Mesenchymal stem cell (in vitro differentiated cells and primary cell): ENCODE data around the gene CLCN6.

ENCODE experiments used
- DNase-seq: peaks from one replicate; pipeline ENCODE4 v3.0.0-alpha.2; 2013
- H2AFZ ChIP-seq: one replicate; pipeline ENCODE4 v1.6.1; 2013; ENCODE audit warnings: low read depth, mild to moderate bottlenecking, control low read depth, inconsistent platforms, low read length, moderate library complexity
- H2AK5ac ChIP-seq: 2 replicates; pipeline ENCODE4 v1.6.1; 2013; ENCODE audit warnings: low read length, moderate library complexity, mild to moderate bottlenecking, inconsistent platforms; ENCODE audit not compliant: severe bottlenecking
- H2BK120ac ChIP-seq: one replicate; pipeline ENCODE4 v1.6.1; 2013; ENCODE audit warnings: low read depth, mild to moderate bottlenecking, inconsistent platforms, low read length, moderate library complexity
- H2BK12ac ChIP-seq, 2 experiments: one replicate each; pipeline ENCODE4 v1.6.1; 2013; ENCODE audit warnings: inconsistent platforms in 2 of 2, low read length in 2 of 2, mild to moderate bottlenecking in 2 of 2, moderate library complexity in 2 of 2, control low read depth in 1 of 2
- H2BK15ac ChIP-seq: one replicate; pipeline ENCODE4 v1.6.1; 2013; ENCODE audit warnings: mild to moderate bottlenecking, low read depth, inconsistent platforms; ENCODE audit not compliant: poor library complexity, severe bottlenecking
- H2BK5ac ChIP-seq: 2 replicates; pipeline ENCODE4 v1.6.1; 2013; ENCODE audit warnings: low read depth, mild to moderate bottlenecking, low read length, control low read depth, inconsistent platforms; ENCODE audit not compliant: poor library complexity, severe bottlenecking
- H3K14ac ChIP-seq, 2 experiments: one replicate each; pipeline ENCODE4 v1.6.1; 2013; ENCODE audit warnings: inconsistent platforms in 2 of 2, low read length in 2 of 2, control low read depth in 1 of 2, mild to moderate bottlenecking in 1 of 2, moderate library complexity in 1 of 2
- H3K18ac ChIP-seq, 2 experiments: one replicate each; pipeline ENCODE4 v1.6.1; 2013; ENCODE audit warnings: inconsistent platforms in 2 of 2, low read length in 2 of 2, control low read depth in 1 of 2, low read depth in 1 of 2, mild to moderate bottlenecking in 1 of 2
- H3K23ac ChIP-seq, 2 experiments: one replicate each; pipeline ENCODE4 v1.6.1; 2013; ENCODE audit warnings: inconsistent platforms in 2 of 2, low read length in 2 of 2, mild to moderate bottlenecking in 2 of 2, moderate library complexity in 2 of 2, control low read depth in 1 of 2
- H3K27ac ChIP-seq: 2 replicates; pipeline ENCODE4 v1.5.1; 2013; ENCODE audit warnings: mild to moderate bottlenecking, moderate library complexity, low read length, control low read depth, inconsistent platforms; ENCODE audit not compliant: poor library complexity, severe bottlenecking
- H3K27me3 ChIP-seq, 2 experiments: 2 replicates each; pipeline versions ENCODE4 v1.6.1 to v1.7.0; 2013; ENCODE audit warnings: low read length in 2 of 2, mild to moderate bottlenecking in 2 of 2, moderate library complexity in 2 of 2, control low read depth in 1 of 2, inconsistent platforms in 1 of 2; ENCODE audit not compliant: control insufficient read depth in 1 of 2, insufficient read depth in 1 of 2
- H3K36me3 ChIP-seq, 2 experiments: 2 replicates each; pipeline versions ENCODE4 v1.6.1 to v1.7.0; 2013; ENCODE audit warnings: low read length in 2 of 2, control low read depth in 1 of 2, inconsistent platforms in 1 of 2, low read depth in 1 of 2, mild to moderate bottlenecking in 1 of 2; ENCODE audit not compliant: insufficient read depth in 2 of 2, control insufficient read depth in 1 of 2
- H3K4ac ChIP-seq, 2 experiments: one replicate each; pipeline ENCODE4 v1.6.1; 2013; ENCODE audit warnings: inconsistent platforms in 2 of 2, low read length in 2 of 2, mild to moderate bottlenecking in 2 of 2, moderate library complexity in 2 of 2, control low read depth in 1 of 2, low read depth in 1 of 2
- H3K4me1 ChIP-seq: 2 replicates; pipeline ENCODE4 v1.6.1; 2013; ENCODE audit warnings: low read depth, low read length, control low read depth; ENCODE audit not compliant: control insufficient read depth, insufficient read depth
- H3K4me2 ChIP-seq: 2 replicates; pipeline ENCODE4 v1.6.1; 2013; ENCODE audit warnings: low read length, mild to moderate bottlenecking, inconsistent platforms; ENCODE audit not compliant: poor library complexity, severe bottlenecking
- H3K4me3 ChIP-seq, 2 experiments: 2 replicates each; pipeline versions ENCODE4 v1.5.1 to v1.7.0; 2013; ENCODE audit warnings: low read length in 2 of 2, mild to moderate bottlenecking in 2 of 2, control low read depth in 1 of 2, low read depth in 1 of 2; ENCODE audit not compliant: insufficient read depth in 1 of 2
- H3K79me1 ChIP-seq: replicated peaks from 2 replicates; pipeline ENCODE4 v1.6.1; 2013; ENCODE audit warnings: mild to moderate bottlenecking, control low read depth, low read length, inconsistent platforms; ENCODE audit not compliant: poor library complexity, severe bottlenecking
- H3K9ac ChIP-seq: 2 replicates; pipeline ENCODE4 v1.7.0; 2013; ENCODE audit warnings: mild to moderate bottlenecking, low read length, moderate library complexity
- H3K9me3 ChIP-seq: 2 replicates; pipeline ENCODE4 v1.7.0; 2013; ENCODE audit warnings: mild to moderate bottlenecking, low read length; ENCODE audit not compliant: control insufficient read depth
- H4K8ac ChIP-seq: one replicate; pipeline ENCODE4 v1.6.1; 2013; ENCODE audit warnings: inconsistent platforms, mild to moderate bottlenecking, low read length, moderate library complexity
- H4K91ac ChIP-seq: one replicate; pipeline ENCODE4 v1.6.1; 2013; ENCODE audit warnings: mild to moderate bottlenecking, low read length, inconsistent platforms
- WGBS: methylation state at CpG from one replicate; pipeline ENCODE4 v1.1.7; 2013; ENCODE audit warnings: mixed read lengths; 5-methylcytosine and 5-hydroxymethylcytosine counted together

The CLCN6 gene

DNA sequence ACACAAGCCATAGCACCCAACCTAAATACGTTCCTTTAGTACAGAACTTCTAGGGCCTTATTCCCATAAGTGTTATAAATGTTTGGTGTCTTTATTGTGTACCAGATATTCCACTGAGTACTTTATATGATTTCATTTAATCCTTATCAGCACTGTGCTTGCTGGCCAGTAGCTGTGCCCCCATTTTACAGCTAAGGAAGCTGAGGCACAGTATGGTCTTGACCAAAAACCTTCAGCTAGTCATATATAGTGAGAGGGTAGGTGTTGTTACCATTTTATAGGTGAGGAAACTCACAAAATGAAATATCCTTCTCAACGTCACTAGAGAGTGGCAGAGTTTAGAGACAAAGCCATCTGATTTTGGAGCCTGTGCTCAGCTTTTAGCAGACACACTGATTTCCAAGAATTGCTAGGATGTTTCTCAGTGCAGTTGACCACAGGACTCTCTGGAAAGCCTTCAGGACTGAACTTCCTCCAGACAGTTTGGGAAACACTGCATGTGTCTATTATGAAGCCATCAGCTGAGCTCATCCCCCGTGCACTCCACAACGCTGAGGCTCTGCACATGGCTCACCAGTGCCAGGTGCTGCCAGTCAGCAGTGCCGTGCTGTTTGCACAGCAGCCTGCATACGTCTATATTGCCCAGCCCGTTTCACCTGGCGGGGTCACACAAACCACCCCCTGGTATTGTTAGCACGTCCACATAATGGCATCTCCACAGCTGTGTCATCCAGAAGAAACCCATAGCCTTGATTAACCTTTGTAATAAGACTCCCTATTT is 26.1 kb downstream of the CLCN6 start:
- WGBS: 90% methylated on average over 8 of the region's 9 CpGs

DNA sequence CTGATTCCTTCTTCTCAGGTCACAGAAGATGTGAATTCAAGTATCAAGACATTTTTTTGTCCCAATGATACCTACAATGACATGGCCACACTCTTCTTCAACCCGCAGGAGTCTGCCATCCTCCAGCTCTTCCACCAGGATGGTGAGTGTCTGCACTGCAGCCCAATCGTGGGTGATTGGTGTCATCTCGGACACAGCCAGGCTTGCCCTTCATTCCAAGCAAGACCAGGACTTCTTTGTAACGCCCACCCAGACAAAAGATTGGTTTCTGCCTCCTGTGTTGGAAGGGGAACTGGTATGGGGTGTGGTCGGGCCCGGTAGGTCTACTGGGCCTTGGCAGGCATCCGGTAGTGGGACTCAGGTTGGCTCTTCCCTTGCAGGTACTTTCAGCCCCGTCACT is 27.5 kb downstream of the CLCN6 start:
- no peaks in the 10 kb centered on the region for H3K27me3 ChIP-seq
- H3K27ac ChIP-seq: no peak overlapping the region
- peaks cover 20% of the 10 kb centered on the region for H3K79me1 ChIP-seq
- H4K8ac ChIP-seq: no peak overlapping the region
- no peak overlapping the region for H3K14ac ChIP-seq
- no peak overlapping the region for H3K4ac ChIP-seq
- H4K91ac ChIP-seq: no peak overlapping the region
- H2AK5ac ChIP-seq: no peak overlapping the region
- no peak overlapping the region for H3K4me3 ChIP-seq
- H3K4me2 ChIP-seq: no peak overlapping the region
- H2AFZ ChIP-seq: no peak overlapping the region
- no peak overlapping the region for H2BK15ac ChIP-seq
- H2BK5ac ChIP-seq: no peak overlapping the region
- WGBS: 97% methylated on average over 8 of the region's 8 CpGs
- no peak for DNase-seq
- no peaks in the 10 kb centered on the region for H3K9me3 ChIP-seq
- no peak overlapping the region for H3K9ac ChIP-seq
- no peak overlapping the region for H3K23ac ChIP-seq
- no peak overlapping the region for H2BK12ac ChIP-seq
- H3K36me3 ChIP-seq: peaks cover 77 to 95% of the 10 kb centered on the region in 2 experiments
- H3K18ac ChIP-seq: no peak overlapping the region
- no peaks in the 10 kb centered on the region for H3K4me1 ChIP-seq
- no peak overlapping the region for H2BK120ac ChIP-seq

More for the DNA sequence above, 26.1 kb downstream of the CLCN6 start:
- H3K27ac ChIP-seq: no peak overlapping the region
- H2BK120ac ChIP-seq: no peak overlapping the region
- H2BK15ac ChIP-seq: no peak overlapping the region
- H3K36me3 ChIP-seq: peaks cover 77 to 95% of the 10 kb centered on the region in 2 experiments
- no peak overlapping the region for H4K91ac ChIP-seq
- H3K4me3 ChIP-seq: no peak overlapping the region
- no peak overlapping the region for H3K14ac ChIP-seq
- peaks cover 20% of the 10 kb centered on the region for H3K79me1 ChIP-seq
- H4K8ac ChIP-seq: no peak overlapping the region
- no peak overlapping the region for H2BK12ac ChIP-seq
- no peak overlapping the region for H3K18ac ChIP-seq
- no peak overlapping the region for H2BK5ac ChIP-seq
- H3K9me3 ChIP-seq: no peaks in the 10 kb centered on the region
- H2AK5ac ChIP-seq: no peak overlapping the region
- H3K9ac ChIP-seq: no peak overlapping the region
- H3K4me2 ChIP-seq: no peak overlapping the region
- H3K23ac ChIP-seq: no peak overlapping the region
- DNase-seq: no peak
- H3K4me1 ChIP-seq: no peaks in the 10 kb centered on the region
- H3K27me3 ChIP-seq: no peaks in the 10 kb centered on the region
- no peak overlapping the region for H2AFZ ChIP-seq
- no peak overlapping the region for H3K4ac ChIP-seq

DNA sequence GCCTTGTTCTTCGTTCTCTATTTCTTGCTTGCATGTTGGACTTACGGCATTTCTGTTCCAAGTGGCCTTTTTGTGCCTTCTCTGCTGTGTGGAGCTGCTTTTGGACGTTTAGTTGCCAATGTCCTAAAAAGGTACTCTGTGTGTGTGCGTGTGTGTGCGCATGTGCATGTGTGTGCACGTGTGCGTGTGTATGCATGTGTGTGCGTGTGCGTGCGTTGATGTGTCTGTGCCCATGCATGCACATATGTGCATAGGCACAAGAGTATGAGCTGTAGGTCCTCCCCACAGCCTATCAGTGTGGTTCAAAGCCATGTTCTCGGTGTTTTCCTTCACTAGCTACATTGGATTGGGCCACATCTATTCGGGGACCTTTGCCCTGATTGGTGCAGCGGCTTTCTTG is 27.9 kb downstream of the CLCN6 start:
- H2BK5ac ChIP-seq: no peak overlapping the region
- no peak overlapping the region for H2AK5ac ChIP-seq
- no peak overlapping the region for H2BK120ac ChIP-seq
- no peak overlapping the region for H4K91ac ChIP-seq
- peaks cover 21% of the 10 kb centered on the region for H3K79me1 ChIP-seq
- H3K27ac ChIP-seq: no peak overlapping the region
- H3K9ac ChIP-seq: no peak overlapping the region
- H3K27me3 ChIP-seq: no peaks in the 10 kb centered on the region
- no peaks in the 10 kb centered on the region for H3K4me1 ChIP-seq
- no peak overlapping the region for H3K4ac ChIP-seq
- H3K4me3 ChIP-seq: no peak overlapping the region
- peaks cover 75 to 95% of the 10 kb centered on the region in 2 experiments for H3K36me3 ChIP-seq
- H2BK15ac ChIP-seq: no peak overlapping the region
- H3K14ac ChIP-seq: no peak overlapping the region
- no peak for DNase-seq
- no peak overlapping the region for H3K4me2 ChIP-seq
- no peaks in the 10 kb centered on the region for H3K9me3 ChIP-seq
- H4K8ac ChIP-seq: peak overlapping the region; percentile 53
- 98% methylated on average over 13 of the region's 13 CpGs for WGBS
- H2BK12ac ChIP-seq: no peak overlapping the region
- H3K23ac ChIP-seq: no peak overlapping the region
- H2AFZ ChIP-seq: no peak overlapping the region
- no peak overlapping the region for H3K18ac ChIP-seq

DNA sequence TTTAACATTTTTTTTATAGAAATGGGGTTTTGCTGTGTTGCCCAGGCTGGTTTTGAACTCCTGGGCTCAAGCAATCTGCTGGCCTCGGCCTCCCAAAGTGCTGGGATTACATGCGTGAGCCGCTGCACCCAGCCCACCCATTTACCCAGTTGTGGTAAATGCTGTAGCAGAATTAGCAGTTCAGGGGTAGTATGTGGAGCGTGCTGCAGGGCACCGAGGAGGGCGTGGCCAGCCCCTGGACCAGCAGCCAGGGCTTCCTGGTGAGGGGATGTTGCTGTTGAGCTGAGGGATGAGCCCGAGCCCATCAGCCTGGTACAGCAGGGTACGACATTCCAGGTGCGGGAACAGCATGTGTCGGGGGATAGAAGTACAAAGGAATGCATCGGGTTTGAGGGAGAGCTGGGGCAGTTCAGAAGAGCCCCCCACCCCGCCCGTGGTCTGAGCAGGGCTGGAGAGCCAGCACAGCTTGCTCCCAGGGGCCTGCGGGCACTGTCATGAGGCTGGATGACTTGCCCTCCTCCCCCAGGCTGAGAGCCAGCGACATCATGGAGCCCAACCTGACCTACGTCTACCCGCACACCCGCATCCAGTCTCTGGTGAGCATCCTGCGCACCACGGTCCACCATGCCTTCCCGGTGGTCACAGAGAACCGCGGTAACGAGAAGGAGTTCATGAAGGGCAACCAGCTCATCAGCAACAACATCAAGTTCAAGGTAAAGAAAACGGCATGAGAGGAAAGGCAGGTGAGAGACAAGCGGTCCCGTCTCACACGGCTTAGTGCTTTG is 29.6 kb downstream of the CLCN6 start:
- no peak for DNase-seq
- H3K14ac ChIP-seq: no peak overlapping the region
- no peak overlapping the region for H3K4me2 ChIP-seq
- no peak overlapping the region for H2BK120ac ChIP-seq
- H3K79me1 ChIP-seq: peaks cover 18% of the 10 kb centered on the region
- no peak overlapping the region for H2BK15ac ChIP-seq
- no peak overlapping the region for H3K27ac ChIP-seq
- no peak overlapping the region for H3K4me3 ChIP-seq
- no peaks in the 10 kb centered on the region for H3K9me3 ChIP-seq
- no peak overlapping the region for H3K4ac ChIP-seq
- H3K27me3 ChIP-seq: no peaks in the 10 kb centered on the region
- H4K8ac ChIP-seq: peak overlapping the region; percentile 12
- H2BK12ac ChIP-seq: no peak overlapping the region
- no peaks in the 10 kb centered on the region for H3K4me1 ChIP-seq
- 97% methylated on average over 28 of the region's 28 CpGs for WGBS
- no peak overlapping the region for H2AK5ac ChIP-seq
- H3K9ac ChIP-seq: no peak overlapping the region
- H3K18ac ChIP-seq: no peak overlapping the region
- H2BK5ac ChIP-seq: no peak overlapping the region
- no peak overlapping the region for H2AFZ ChIP-seq
- H4K91ac ChIP-seq: peak overlapping the region; percentile 6
- peaks cover 79 to 96% of the 10 kb centered on the region in 2 experiments for H3K36me3 ChIP-seq
- H3K23ac ChIP-seq: no peak overlapping the region
